SU-DHL-6 (cell line): Measurements from ENCODE around the gene PITPNM2.

Source experiments
- H2AFZ ChIP-seq: fragments of 200-600 bp; sonication (generic); 2 replicates; pipeline ENCODE4 v1.6.1; 2014; ENCODE audit warnings: low read depth, mild to moderate bottlenecking, moderate library complexity, mixed read lengths, antibody characterized with exemption, low read length; ENCODE audit not compliant: severe bottlenecking
- H3F3A ChIP-seq: fragments of 200-600 bp; shearing (Covaris generic); 2 replicates; pipeline ENCODE4 v1.6.0; 2016; ENCODE audit warnings: antibody characterized with exemption, mild to moderate bottlenecking; ENCODE audit not compliant: insufficient read depth
- H3K27ac ChIP-seq: fragments of 200-600 bp; sonication (generic); 2 replicates; pipeline ENCODE4 v1.5.1; 2016; ENCODE audit warnings: low read depth, mild to moderate bottlenecking, low read length, moderate library complexity, mixed read lengths
- H3K27me3 ChIP-seq: fragments of 200-600 bp; sonication (generic), shearing (Covaris generic); 2 replicates; pipeline ENCODE4 v1.6.0; 2014; ENCODE audit warnings: mild to moderate bottlenecking, low read length
- H3K36me3 ChIP-seq: fragments of 200-600 bp; sonication (generic); 2 replicates; pipeline ENCODE4 v1.6.1; 2014; ENCODE audit warnings: mild to moderate bottlenecking, low read length, mixed read lengths
- H3K4me2 ChIP-seq: fragments of 300-600, 200-600 bp; shearing (Covaris generic), sonication (generic); 2 replicates; pipeline ENCODE4 v1.6.0; 2014; ENCODE audit warnings: low read length, low read depth, mild to moderate bottlenecking; ENCODE audit not compliant: poor library complexity, severe bottlenecking
- H3K4me3 ChIP-seq: fragments of 200-600 bp; sonication (generic); 2 replicates; pipeline ENCODE4 v1.5.1; 2014; ENCODE audit warnings: antibody characterized with exemption, low read length, mild to moderate bottlenecking, mixed read lengths; ENCODE audit not compliant: insufficient read depth, poor library complexity, severe bottlenecking
- H3K79me2 ChIP-seq: fragments of 200-600 bp; sonication (generic); 2 replicates; pipeline ENCODE4 v1.6.1; 2014; ENCODE audit warnings: mild to moderate bottlenecking, low read length, moderate library complexity; ENCODE audit not compliant: insufficient read depth
- H3K9ac ChIP-seq: fragments of 200-600 bp; sonication (generic); 2 replicates; pipeline ENCODE4 v1.7.0; 2014; ENCODE audit warnings: mild to moderate bottlenecking, low read length
- H3K9me2 ChIP-seq: fragments of 200-600 bp; sonication (generic); replicated peaks from 2 replicates; pipeline ENCODE4 v1.6.1; 2014; ENCODE audit warnings: low read length; ENCODE audit not compliant: insufficient read depth
- H3K9me3 ChIP-seq: fragments of 200-600 bp; sonication (generic); 2 replicates; pipeline ENCODE4 v1.6.1; 2014; ENCODE audit warnings: low read length, mixed read lengths; ENCODE audit not compliant: insufficient read depth
- H4K20me1 ChIP-seq: fragments of 200-600 bp; sonication (generic); 2 replicates; pipeline ENCODE4 v1.6.1; 2014; ENCODE audit warnings: low read depth, mild to moderate bottlenecking, antibody characterized with exemption, low read length, moderate library complexity, mixed read lengths
- CTCF ChIP-seq: fragments of 200-600 bp; sonication (generic); IDR thresholded peaks from one replicate; pipeline ENCODE4 v1.5.1; 2017; ENCODE audit warnings: antibody characterized with exemption, mild to moderate bottlenecking, low read length, moderate library complexity; ENCODE audit not compliant: insufficient read depth, poor library complexity, severe bottlenecking
- EZH2phosphoT487 ChIP-seq: fragments of 200-600 bp; sonication (generic), shearing (Covaris generic); conservative IDR thresholded peaks from 2 replicates; pipeline ENCODE4 v1.6.1; 2018; ENCODE audit warnings: mild to moderate bottlenecking, antibody characterized with exemption, low read length, moderate library complexity, mixed read lengths

PITPNM2 gene

GRCh38 chr12:123187637-123188036 is 36.7 kb upstream of the PITPNM2 start:
- Histone ChIP-seq H3K27me3 (no peaks in the 10 kb centered on the region), H2AFZ (no peak overlapping the region), H3K27ac (no peak overlapping the region), H3K4me3 (no peak overlapping the region), H3K4me2 (no peak overlapping the region), H3K36me3 (peaks cover 25% of the 10 kb centered on the region; the same call in 1 of the 2 replicates), H3F3A (no peaks in the 10 kb centered on the region), H3K9me3 (no peaks in the 10 kb centered on the region), H4K20me1 (no peaks in the 10 kb centered on the region), H3K9ac (no peak overlapping the region), H3K79me2 (no peaks in the 10 kb centered on the region), H3K9me2 (no peaks in the 10 kb centered on the region)
- no peak for TF ChIP-seq EZH2phosphoT487
- TF ChIP-seq CTCF: no peak

GRCh38 chr12:123180171-123180570 is 29.3 kb upstream of the PITPNM2 start:
- H3K27ac ChIP-seq: no peak overlapping the region
- no peak overlapping the region for H3K4me2 ChIP-seq
- H3F3A ChIP-seq: no peaks in the 10 kb centered on the region
- H2AFZ ChIP-seq: no peak overlapping the region
- no peaks in the 10 kb centered on the region for H3K9me3 ChIP-seq
- H3K27me3 ChIP-seq: no peaks in the 10 kb centered on the region
- H3K9ac ChIP-seq: no peak overlapping the region
- H4K20me1 ChIP-seq: no peaks in the 10 kb centered on the region
- no peaks in the 10 kb centered on the region for H3K79me2 ChIP-seq
- H3K36me3 ChIP-seq: peaks cover 16% of the 10 kb centered on the region; the same call in 1 of the 2 replicates
- no peaks in the 10 kb centered on the region for H3K9me2 ChIP-seq
- TF ChIP-seq EZH2phosphoT487 (no peak), CTCF (no peak)
- H3K4me3 ChIP-seq: no peak overlapping the region

- H3K36me3 ChIP-seq: 0 out of 2 replicates have a peak, but pooled peaks cover 5% of the 10 kb centered on the region
Observed at GRCh38 chr12:123171967-123172366, 21.1 kb upstream of the PITPNM2 start.

More at GRCh38 chr12:123171967-123172366, 21.1 kb upstream of the PITPNM2 start:
- no peaks in the 10 kb centered on the region for H3K27me3 ChIP-seq
- no peaks in the 10 kb centered on the region for H3F3A ChIP-seq
- no peaks in the 10 kb centered on the region for H3K9me3 ChIP-seq
- no peaks in the 10 kb centered on the region for H3K79me2 ChIP-seq
- H4K20me1 ChIP-seq: no peaks in the 10 kb centered on the region
- no peak overlapping the region for H3K4me2 ChIP-seq
- H3K27ac ChIP-seq: no peak overlapping the region
- no peak overlapping the region for H3K9ac ChIP-seq
- H3K9me2 ChIP-seq: no peaks in the 10 kb centered on the region
- no peak overlapping the region for H3K4me3 ChIP-seq
- no peak overlapping the region for H2AFZ ChIP-seq
- TF ChIP-seq CTCF (no peak), EZH2phosphoT487 (no peak)
